ENCODE data around the gene VSTM4. TPM values are rescaled to one million over a fixed set of nuclear protein-coding genes. Genes with fewer than 3 reads are reported as not detected.
A peak's percentile ranks its signal among the peaks of the same experiment; 100 is the strongest.

The VSTM4 gene
- total RNA-seq, 4 donors from 2014 or later = 4.0 to 6.0 (median 4.6) TPM

DNA sequence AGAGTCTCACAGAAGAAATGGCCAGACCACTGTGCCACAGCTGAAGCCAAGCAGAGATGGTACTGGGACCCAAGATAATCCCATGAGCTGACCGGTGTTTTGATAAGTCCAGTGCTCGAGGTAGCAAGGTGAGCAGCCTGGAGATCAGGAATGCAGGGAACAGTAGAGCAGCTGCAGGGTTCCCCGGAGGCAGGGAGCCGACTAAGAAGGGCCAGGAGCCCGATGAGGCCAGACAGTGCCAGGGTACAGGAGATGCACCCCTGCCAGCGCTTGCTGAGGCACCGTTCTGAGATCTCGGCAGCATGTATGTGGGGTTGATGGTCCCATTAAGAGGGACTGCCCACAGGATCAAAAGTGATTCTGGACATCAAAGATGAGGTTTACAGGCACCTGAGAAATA, 47.1 kb downstream of the VSTM4 start:
- H3K36me3 ChIP-seq = peaks cover 4% of the 10 kb centered on the region
- peaks cover 16% of the 10 kb centered on the region for H3K4me1 ChIP-seq
- no peak overlapping the region for H3K4me3 ChIP-seq
- no peaks in the 10 kb centered on the region for H3K9me3 ChIP-seq
- no peak for TF ChIP-seq POLR2AphosphoS5 (IDR thresholded peaks at IDR 0.05)
- TF ChIP-seq POLR2A (IDR thresholded peaks at IDR 0.05) = no peak
- TF ChIP-seq EP300 (IDR thresholded peaks at IDR 0.05) = no peak
- no peak for DNase-seq (ENCODE audit: low spot score in 2 of 2)
- 96% methylated on average over 8 of the region's 8 CpGs for WGBS
- no peak overlapping the region for H3K27ac ChIP-seq
- H3K27me3 ChIP-seq = no peaks in the 10 kb centered on the region

DNA sequence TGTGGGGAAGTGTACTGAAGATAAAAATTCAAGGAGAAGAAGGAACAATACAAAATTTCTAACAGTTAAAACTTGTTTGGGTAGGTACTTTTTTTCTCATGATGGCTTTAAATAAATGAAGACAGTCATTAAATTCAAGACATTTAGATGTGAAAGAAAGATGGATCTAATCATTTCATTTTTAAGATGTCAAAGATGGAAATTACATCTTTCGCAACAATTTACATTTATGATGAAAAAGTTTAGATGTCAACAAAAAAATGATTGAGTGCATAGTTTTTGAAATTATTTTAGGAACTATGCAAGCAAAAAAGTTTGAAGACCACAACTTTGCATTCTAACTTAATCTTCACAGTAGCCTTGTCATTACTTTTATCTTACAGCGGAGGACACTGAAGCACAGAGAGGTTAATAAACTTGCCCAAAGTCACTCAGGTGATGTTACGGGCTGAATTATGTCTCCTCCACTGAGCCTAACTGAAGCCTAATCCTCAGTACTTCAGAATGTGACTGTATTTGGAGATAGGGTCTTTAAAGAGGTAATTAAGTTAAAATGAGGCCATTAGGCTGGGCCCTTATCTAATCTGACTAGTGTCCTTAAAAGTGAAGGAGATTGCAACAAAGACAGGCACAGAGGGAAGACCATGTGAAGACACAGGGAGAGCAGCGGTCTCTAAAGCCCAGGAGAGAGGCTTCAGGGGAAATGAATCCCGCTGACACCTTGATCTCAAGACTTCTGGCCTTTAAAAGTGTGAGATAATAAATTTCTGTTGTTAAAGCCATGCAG, 48.2 kb downstream of the VSTM4 start:
- no peaks in the 10 kb centered on the region for H3K27me3 ChIP-seq
- no peak overlapping the region for H3K4me3 ChIP-seq
- WGBS = 95% methylated on average over 5 of the region's 5 CpGs
- DNase-seq (ENCODE audit: low spot score in 2 of 2) = no peak
- no peaks in the 10 kb centered on the region for H3K9me3 ChIP-seq
- H3K4me1 ChIP-seq = peaks cover 16% of the 10 kb centered on the region
- TF ChIP-seq POLR2A (IDR thresholded peaks at IDR 0.05) (no peak), EP300 (IDR thresholded peaks at IDR 0.05) (no peak), POLR2AphosphoS5 (IDR thresholded peaks at IDR 0.05) (no peak)
- TF ChIP-seq, protein P1, sequence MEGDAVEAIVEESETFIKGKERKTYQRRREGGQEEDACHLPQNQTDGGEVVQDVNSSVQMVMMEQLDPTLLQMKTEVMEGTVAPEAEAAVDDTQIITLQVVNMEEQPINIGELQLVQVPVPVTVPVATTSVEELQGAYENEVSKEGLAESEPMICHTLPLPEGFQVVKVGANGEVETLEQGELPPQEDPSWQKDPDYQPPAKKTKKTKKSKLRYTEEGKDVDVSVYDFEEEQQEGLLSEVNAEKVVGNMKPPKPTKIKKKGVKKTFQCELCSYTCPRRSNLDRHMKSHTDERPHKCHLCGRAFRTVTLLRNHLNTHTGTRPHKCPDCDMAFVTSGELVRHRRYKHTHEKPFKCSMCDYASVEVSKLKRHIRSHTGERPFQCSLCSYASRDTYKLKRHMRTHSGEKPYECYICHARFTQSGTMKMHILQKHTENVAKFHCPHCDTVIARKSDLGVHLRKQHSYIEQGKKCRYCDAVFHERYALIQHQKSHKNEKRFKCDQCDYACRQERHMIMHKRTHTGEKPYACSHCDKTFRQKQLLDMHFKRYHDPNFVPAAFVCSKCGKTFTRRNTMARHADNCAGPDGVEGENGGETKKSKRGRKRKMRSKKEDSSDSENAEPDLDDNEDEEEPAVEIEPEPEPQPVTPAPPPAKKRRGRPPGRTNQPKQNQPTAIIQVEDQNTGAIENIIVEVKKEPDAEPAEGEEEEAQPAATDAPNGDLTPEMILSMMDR (IDR thresholded peaks at IDR 0.05) = no peak
- peaks cover 4% of the 10 kb centered on the region for H3K36me3 ChIP-seq
- H3K27ac ChIP-seq = no peak overlapping the region

DNA sequence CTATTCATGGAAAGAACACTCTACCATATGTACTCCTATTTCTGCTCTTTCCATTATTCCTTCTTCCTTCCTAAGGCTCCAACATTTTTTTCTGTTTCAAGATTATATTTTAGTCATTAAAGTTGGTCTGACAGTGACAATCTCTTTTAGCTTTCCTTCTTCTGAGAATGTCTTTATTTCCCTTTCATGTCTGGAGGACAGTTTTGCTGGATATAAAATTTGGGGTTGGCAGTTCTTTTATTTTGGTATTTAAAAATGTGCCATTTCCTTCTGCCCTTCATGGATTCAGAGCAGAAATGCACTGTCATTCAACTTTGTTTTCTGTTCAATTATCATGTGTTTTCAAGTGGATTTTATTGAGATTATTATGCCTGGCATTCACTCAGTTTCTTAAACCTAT, 53.1 kb downstream of the VSTM4 start:
- Histone ChIP-seq H3K4me3 (no peak overlapping the region), H3K9me3 (no peaks in the 10 kb centered on the region), H3K27ac (no peak overlapping the region), H3K27me3 (no peaks in the 10 kb centered on the region), H3K36me3 (peaks cover 4% of the 10 kb centered on the region), H3K4me1 (peaks cover 11% of the 10 kb centered on the region)
- TF ChIP-seq, protein P1 (IDR thresholded peaks at IDR 0.05) = no peak
- no peak for TF ChIP-seq POLR2AphosphoS5 (IDR thresholded peaks at IDR 0.05)
- TF ChIP-seq POLR2A (IDR thresholded peaks at IDR 0.05) = no peak
- TF ChIP-seq EP300 (IDR thresholded peaks at IDR 0.05) = no peak
- DNase-seq (ENCODE audit: low spot score in 2 of 2) = no peak

DNA sequence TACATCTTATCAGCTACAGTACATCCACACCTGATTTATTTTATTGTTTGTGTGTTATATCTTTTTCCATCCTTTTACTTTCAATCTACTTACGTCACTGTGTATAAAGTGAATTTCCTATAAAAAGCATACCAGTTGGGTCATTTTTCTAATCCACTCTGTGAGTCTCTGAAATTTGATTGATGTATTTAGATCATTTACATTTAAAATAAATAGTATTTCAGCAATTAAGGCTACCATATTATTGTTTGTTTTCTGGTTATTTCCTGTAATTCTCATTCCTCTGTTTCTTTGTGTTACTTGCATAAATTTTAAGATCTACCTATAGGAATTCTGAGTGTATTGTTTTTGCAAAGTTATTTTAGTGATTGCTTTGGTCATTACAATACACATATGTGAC, 53.7 kb downstream of the VSTM4 start:
- peaks cover 4% of the 10 kb centered on the region for H3K36me3 ChIP-seq
- H3K27me3 ChIP-seq = no peaks in the 10 kb centered on the region
- H3K9me3 ChIP-seq = no peaks in the 10 kb centered on the region
- no peak overlapping the region for H3K4me3 ChIP-seq
- WGBS = 94% methylated on average over 1 of the region's 1 CpG
- no peak overlapping the region for H3K27ac ChIP-seq
- no peak for DNase-seq (ENCODE audit: low spot score in 2 of 2)
- peaks cover 15% of the 10 kb centered on the region for H3K4me1 ChIP-seq
- no peak for TF ChIP-seq POLR2AphosphoS5 (IDR thresholded peaks at IDR 0.05)
- TF ChIP-seq EP300 (IDR thresholded peaks at IDR 0.05) = no peak
- TF ChIP-seq, protein P1 (IDR thresholded peaks at IDR 0.05) = no peak
- no peak for TF ChIP-seq POLR2A (IDR thresholded peaks at IDR 0.05)

GRCh38 chr10:49058463-49059255, 56.7 kb downstream of the VSTM4 start:
- Histone ChIP-seq H3K27ac (no peak overlapping the region), H3K9me3 (no peaks in the 10 kb centered on the region), H3K36me3 (peaks cover 3% of the 10 kb centered on the region), H3K4me3 (no peak overlapping the region), H3K27me3 (no peaks in the 10 kb centered on the region), H3K4me1 (peaks cover 45% of the 10 kb centered on the region)
- TF ChIP-seq EP300 (IDR thresholded peaks at IDR 0.05) (no peak), POLR2AphosphoS5 (IDR thresholded peaks at IDR 0.05) (no peak), POLR2A (IDR thresholded peaks at IDR 0.05) (no peak)
- TF ChIP-seq, protein P1 (IDR thresholded peaks at IDR 0.05) = no peak
- peak in 1 of 2 donors; percentile 69 for DNase-seq (ENCODE audit: low spot score in 2 of 2)
- WGBS = 80% methylated on average over 7 of the region's 7 CpGs

All from suprapubic skin (tissue), 4 donors.